OCI-LY7 (cell line): ENCODE measurements around the gene SMG6.

Experiments
- EZH2phosphoT487 ChIP-seq: fragments of 200-600 bp; sonication (generic); IDR thresholded peaks from 2 replicates; pipeline ENCODE4 v1.6.1; 2018; ENCODE audit warnings: low read depth, borderline replicate concordance, mild to moderate bottlenecking, mixed run types, antibody characterized with exemption, low read length, moderate library complexity, mixed read lengths
- TF ChIP-seq, protein P1 (sequence below): fragments of 200-600 bp; sonication (generic); conservative IDR thresholded peaks from 2 replicates; pipeline ENCODE4 v1.5.1; 2014; ENCODE audit warnings: mild to moderate bottlenecking, antibody characterized with exemption, low read length, moderate library complexity, mixed read lengths

DNA sequence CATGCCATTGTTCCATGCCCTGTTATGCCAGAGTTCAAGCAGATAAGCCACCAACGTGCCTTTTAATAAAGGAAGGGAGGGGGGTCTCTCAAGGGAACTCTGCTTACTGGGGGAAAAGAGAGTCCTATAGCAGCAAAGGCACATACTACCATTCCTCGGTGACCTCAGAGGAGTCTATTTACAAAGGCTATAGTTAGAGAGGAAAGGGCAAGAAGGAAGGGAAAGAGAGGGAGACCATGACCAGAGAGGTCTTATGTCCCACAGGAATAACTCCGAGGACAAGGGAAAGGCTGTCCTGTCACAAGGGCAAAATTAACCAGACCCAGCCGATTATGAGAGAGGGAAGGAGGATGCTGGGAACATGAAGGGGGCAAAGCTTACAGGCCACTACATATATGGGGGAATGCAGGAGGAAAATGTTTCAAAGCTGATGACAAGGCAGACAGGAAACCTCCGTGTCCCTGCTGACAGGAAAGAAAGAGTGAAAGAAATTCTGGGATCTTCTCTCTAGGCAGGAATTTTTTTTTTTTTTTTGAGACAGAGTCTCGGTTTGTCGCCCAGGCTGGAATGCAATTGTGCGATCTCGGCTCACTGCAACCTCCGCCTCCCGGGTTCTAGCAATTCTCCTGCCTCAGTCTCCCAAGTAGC is 197.2 kb downstream of the SMG6 start:
- TF ChIP-seq, protein P1, sequence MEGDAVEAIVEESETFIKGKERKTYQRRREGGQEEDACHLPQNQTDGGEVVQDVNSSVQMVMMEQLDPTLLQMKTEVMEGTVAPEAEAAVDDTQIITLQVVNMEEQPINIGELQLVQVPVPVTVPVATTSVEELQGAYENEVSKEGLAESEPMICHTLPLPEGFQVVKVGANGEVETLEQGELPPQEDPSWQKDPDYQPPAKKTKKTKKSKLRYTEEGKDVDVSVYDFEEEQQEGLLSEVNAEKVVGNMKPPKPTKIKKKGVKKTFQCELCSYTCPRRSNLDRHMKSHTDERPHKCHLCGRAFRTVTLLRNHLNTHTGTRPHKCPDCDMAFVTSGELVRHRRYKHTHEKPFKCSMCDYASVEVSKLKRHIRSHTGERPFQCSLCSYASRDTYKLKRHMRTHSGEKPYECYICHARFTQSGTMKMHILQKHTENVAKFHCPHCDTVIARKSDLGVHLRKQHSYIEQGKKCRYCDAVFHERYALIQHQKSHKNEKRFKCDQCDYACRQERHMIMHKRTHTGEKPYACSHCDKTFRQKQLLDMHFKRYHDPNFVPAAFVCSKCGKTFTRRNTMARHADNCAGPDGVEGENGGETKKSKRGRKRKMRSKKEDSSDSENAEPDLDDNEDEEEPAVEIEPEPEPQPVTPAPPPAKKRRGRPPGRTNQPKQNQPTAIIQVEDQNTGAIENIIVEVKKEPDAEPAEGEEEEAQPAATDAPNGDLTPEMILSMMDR, result no peak
- TF ChIP-seq EZH2phosphoT487, result no peak
